AG04450 (cell line): ENCODE data around the gene RAB3B. TPM values are rescaled to one million over a fixed set of nuclear protein-coding genes. Genes with fewer than 3 reads are reported as not detected.

Experiments used
- CTCF ChIA-PET: fragments of 300-600, 350-600 bp; formaldehyde crosslinking; extraction: SDS; loops from one replicate; lab custom pipeline; 2022; ENCODE audit warnings: antibody characterized with exemption, inconsistent platforms; lab: Charles Lee
- POLR2A ChIA-PET: fragments of 350-600 bp; formaldehyde crosslinking; extraction: SDS; loops from one replicate; lab custom pipeline; 2021; ENCODE audit warnings: antibody characterized with exemption, inconsistent platforms; lab: Yijun Ruan, JAX
- DNase-seq: peaks from one replicate; pipeline ENCODE4 v3.0.0-alpha.2; 2011; ENCODE audit warnings: low read depth, low spot score
- H3K27ac ChIP-seq: one replicate; pipeline ENCODE4 v1.5.1; 2012; ENCODE audit warnings: low read depth, low read length, control low read depth
- H3K27me3 ChIP-seq: one replicate; pipeline ENCODE4 v1.6.0; 2012; ENCODE audit warnings: low read length; ENCODE audit not compliant: control insufficient read depth, insufficient read depth
- H3K4me3 ChIP-seq: 2 replicates; pipeline ENCODE4 v1.5.1; 2011; ENCODE audit warnings: mild to moderate bottlenecking, low read depth, low read length, control low read depth
- H3K9me3 ChIP-seq: 2 replicates; pipeline ENCODE4 v1.5.1; 2012; ENCODE audit warnings: low read length; ENCODE audit not compliant: control insufficient read depth, insufficient read depth
- polyA plus RNA-seq: library from polyadenylated mRNA; depleted of rRNA; stranded (reverse); fragments of >200 nt; gene quantifications from 2 replicates; pipeline ENCODE4 v1.2.3, GENCODE V29; 2011
- TF ChIP-seq, protein P1 (sequence below): IDR thresholded peaks from 2 replicates; pipeline ENCODE4 v1.5.1; 2011; ENCODE audit warnings: low read depth, low read length, control low read depth, inconsistent platforms

The RAB3B gene
- polyA plus RNA-seq, 1 experiment: 28.6 TPM

DNA sequence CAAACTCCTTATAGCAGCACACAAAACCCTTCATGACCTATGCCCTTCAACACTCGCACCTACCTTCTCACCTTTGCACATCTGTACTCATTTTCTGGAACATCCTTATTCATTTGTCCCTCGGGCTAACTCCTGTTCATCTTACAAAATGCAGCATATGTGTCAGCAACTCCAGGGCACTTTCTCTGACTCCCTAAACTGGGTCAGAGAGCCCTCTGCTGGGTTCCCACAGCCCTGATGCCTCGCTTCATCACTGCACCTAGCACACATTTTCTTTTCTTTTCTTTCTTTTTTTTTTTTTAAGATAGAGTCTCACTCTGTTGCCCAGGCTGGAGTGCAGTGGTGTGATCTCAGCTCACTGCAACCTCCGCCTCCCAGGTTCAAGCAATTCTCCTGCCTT, 54.0 kb downstream of the RAB3B start:
- no peak for DNase-seq
- CTCF ChIA-PET: interaction anchor here (1.2 kb wide), 1 partner anchor 40 kb away, joined by 3 read pairs; no protein-coding TSS in a partner anchor
- H3K4me3 ChIP-seq: no peak overlapping the region

DNA sequence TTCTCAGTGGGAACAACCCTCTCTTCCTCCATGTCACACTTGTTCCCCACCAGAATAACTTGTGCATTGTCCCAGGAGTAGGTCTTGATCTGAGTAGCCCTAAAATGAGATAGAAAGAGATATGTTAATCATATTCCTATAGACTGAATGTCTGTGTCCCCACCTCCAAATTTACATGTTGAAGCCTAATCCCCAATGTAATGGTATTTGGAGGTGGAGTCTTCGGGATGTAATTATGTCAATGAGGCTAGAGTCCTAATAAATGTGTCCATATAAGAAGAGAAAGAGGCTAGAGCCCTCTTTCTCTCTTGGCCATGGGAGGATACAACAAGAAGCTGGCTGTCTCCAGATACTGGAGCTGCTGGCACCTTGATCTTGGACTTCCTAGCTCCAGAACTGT, 57.2 kb downstream of the RAB3B start:
- no peak overlapping the region for H3K4me3 ChIP-seq
- no peaks in the 10 kb centered on the region for H3K9me3 ChIP-seq
- CTCF ChIA-PET: no interaction called here
- TF ChIP-seq, protein P1, sequence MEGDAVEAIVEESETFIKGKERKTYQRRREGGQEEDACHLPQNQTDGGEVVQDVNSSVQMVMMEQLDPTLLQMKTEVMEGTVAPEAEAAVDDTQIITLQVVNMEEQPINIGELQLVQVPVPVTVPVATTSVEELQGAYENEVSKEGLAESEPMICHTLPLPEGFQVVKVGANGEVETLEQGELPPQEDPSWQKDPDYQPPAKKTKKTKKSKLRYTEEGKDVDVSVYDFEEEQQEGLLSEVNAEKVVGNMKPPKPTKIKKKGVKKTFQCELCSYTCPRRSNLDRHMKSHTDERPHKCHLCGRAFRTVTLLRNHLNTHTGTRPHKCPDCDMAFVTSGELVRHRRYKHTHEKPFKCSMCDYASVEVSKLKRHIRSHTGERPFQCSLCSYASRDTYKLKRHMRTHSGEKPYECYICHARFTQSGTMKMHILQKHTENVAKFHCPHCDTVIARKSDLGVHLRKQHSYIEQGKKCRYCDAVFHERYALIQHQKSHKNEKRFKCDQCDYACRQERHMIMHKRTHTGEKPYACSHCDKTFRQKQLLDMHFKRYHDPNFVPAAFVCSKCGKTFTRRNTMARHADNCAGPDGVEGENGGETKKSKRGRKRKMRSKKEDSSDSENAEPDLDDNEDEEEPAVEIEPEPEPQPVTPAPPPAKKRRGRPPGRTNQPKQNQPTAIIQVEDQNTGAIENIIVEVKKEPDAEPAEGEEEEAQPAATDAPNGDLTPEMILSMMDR: no peak
- DNase-seq: no peak
- H3K27ac ChIP-seq: no peak overlapping the region
- no peaks in the 10 kb centered on the region for H3K27me3 ChIP-seq
- POLR2A ChIA-PET: no interaction called here

More for the DNA sequence above, 54.0 kb downstream of the RAB3B start:
- Histone ChIP-seq H3K27ac (no peak overlapping the region), H3K9me3 (peaks cover 5% of the 10 kb centered on the region; the same call in 1 of the 2 replicates), H3K27me3 (no peaks in the 10 kb centered on the region)
- TF ChIP-seq, protein P1: peak; percentile 44
- POLR2A ChIA-PET: no interaction called here

DNA sequence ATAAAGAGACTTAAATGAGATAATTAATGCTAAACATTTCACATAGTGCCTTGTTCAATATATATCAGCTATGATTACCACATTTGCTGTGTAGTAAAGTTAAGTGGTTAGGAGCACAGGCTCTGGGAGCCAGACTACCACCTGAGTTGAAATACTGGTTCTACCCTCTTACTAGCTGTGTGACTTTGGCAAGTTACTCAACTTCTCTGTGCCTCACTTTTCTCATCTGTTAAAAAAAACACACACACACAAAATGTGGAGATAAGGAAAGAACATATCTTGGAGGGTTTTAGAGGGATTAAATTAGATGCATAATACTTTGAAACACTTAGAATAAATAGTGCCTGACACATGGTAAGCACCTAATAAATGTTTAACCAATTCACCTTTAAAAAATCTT, 60.2 kb downstream of the RAB3B start:
- H3K27ac ChIP-seq: no peak overlapping the region
- TF ChIP-seq, protein P1: no peak
- no peak overlapping the region for H3K4me3 ChIP-seq
- no peak for DNase-seq
- ChIA-PET POLR2A (interaction anchor here (1.2 kb wide), 1 partner anchor 15 kb away, joined by 3 read pairs; no protein-coding TSS in a partner anchor), CTCF (interaction anchor here (1.9 kb wide), 1 partner anchor 34 kb away, joined by 10 read pairs; no protein-coding TSS in a partner anchor)
- H3K9me3 ChIP-seq: no peaks in the 10 kb centered on the region
- H3K27me3 ChIP-seq: no peaks in the 10 kb centered on the region

DNA sequence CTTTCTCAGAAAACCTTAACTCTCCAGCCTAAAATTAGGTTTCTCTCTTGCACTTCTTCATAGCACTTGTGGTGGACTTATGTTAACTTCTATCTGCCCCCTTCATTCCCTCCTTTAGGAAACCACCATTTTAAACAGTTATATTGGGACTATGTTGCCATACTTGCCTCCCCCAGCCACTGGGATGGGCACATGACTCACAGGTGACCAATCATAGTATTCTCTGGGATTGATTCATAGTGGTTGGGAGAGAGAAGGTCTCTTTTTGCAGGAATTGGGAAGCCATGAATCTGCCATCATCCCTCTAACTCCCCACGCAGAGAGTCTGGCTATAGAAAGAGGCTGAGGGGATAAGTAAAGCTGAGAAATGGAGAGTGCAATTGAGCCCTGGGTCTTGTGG, 61.6 kb downstream of the RAB3B start:
- Histone ChIP-seq H3K4me3 (no peak overlapping the region), H3K9me3 (no peaks in the 10 kb centered on the region), H3K27me3 (no peaks in the 10 kb centered on the region), H3K27ac (no peak overlapping the region)
- POLR2A ChIA-PET: no interaction called here
- TF ChIP-seq, protein P1: no peak
- CTCF ChIA-PET: interaction anchor here (1.9 kb wide), 1 partner anchor 32 kb away, joined by 10 read pairs; no protein-coding TSS in a partner anchor
- DNase-seq: no peak

DNA sequence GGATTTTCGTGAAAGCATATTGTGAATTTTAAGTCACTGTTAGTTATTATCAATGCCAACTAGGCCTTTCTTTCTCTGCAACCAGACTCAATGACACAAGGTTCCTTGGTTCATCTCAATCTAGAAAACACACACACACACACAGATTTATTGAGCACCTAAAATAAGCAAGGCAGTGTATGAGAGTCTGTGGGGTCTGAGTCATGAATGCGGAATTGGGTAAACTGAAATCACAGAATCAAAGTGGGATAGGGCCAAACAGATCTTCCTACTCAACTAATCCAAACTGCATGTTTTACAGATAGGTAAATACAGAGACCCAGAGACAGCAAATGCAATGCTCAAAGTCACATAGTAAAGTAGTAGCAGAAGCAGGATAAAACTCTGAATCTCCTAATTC, 63.5 kb downstream of the RAB3B start:
- no peaks in the 10 kb centered on the region for H3K9me3 ChIP-seq
- CTCF ChIA-PET: interaction anchor here (0.7 to 2.6 kb wide), 4 partner anchors 30 to 81 kb away, joined by 3 to 26 read pairs (median 4); no protein-coding TSS in a partner anchor
- POLR2A ChIA-PET: interaction anchor here (1.1 kb wide), 1 partner anchor 30 kb away, joined by 3 read pairs; no protein-coding TSS in a partner anchor
- H3K4me3 ChIP-seq: no peak overlapping the region
- no peaks in the 10 kb centered on the region for H3K27me3 ChIP-seq
- H3K27ac ChIP-seq: no peak overlapping the region
- TF ChIP-seq, protein P1: no peak
- DNase-seq: no peak
